ENCODE results near the gene AP3D1. TPM values are rescaled to one million over a fixed set of nuclear protein-coding genes. Genes with fewer than 3 reads are reported as not detected.

Gene AP3D1
- total and polyA plus RNA-seq, 9 of the 15 experiments (the other 6 are each of a cell fraction or from before 2014, with no cell fraction given) = 1.2 to 86.1 (median 35.9) TPM

DNA sequence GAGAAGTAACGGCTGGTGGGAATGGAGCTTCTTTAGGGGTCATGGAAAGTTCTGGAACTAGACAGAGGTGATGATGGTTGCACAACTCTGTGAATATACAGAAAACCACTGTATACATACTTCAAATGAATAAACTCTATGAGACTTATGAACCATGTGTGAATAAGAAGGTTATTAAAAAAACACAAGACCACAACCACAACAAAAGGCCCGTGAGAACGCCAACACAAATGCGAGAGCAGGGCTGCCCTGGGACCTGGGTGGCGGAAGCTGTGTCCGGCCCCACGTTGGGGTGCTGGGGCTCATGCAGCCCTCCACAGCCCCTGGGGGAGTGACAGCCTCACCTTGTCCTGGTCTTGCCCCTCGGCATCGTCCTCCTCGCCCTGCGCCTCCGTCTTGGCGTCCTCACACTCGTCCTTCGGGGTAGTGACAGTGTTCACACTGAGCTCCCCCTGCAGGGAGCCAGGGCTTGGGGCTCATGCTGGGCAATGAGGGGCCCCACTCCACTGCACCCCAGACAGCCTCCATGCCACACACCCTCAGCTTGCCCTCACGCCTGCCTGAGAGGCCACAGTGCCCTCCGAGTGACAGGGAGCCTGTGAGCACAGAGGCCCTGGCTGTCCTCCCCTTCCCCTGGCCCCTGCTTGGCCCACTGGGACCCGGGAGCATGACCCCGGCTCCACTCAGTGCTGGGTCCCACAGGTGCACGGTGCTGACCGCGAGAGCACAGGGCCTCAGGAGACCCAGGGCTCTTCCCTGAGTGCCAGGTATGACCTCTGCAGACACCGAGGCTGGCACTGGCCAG is 38.6 kb downstream of the AP3D1 start:
- H3K9ac ChIP-seq (ENCODE audit: insufficient read depth in 1 of 2, low read depth in 2 of 2, low read length in 2 of 2) = no peak overlapping the region
- no peak overlapping the region for H3K4me2 ChIP-seq (ENCODE audit: insufficient read depth, low read length)
- H3K4me3 ChIP-seq = no peak overlapping the region
- in situ Hi-C loops (cut with MboI) = no loop called here
- no peak for ATAC-seq
- no peak overlapping the region for H2AFZ ChIP-seq (ENCODE audit: low read depth, low read length)
- H4K20me1 ChIP-seq (replicated peaks; ENCODE audit: control insufficient read depth, insufficient read depth, low read length) = no peaks in the 10 kb centered on the region; the same call in 1 of the 2 replicates
- no peaks in the 10 kb centered on the region for H3K27me3 ChIP-seq (ENCODE audit: control insufficient read depth in 2 of 2, insufficient read depth in 2 of 2, low read length in 2 of 2)
- intact Hi-C loops (cut with micrococcal nuclease) = no loop called here
- BruUV-seq (replicated peaks) = no TSS peak
- H3K4me1 ChIP-seq (replicated peaks in 1 of 2; ENCODE audit: control insufficient read depth in 2 of 2, insufficient read depth in 2 of 2, low read length in 2 of 2) = peaks cover 0 to 16% of the 10 kb centered on the region in 2 experiments; a peak in 1 of 5 replicates
- no peaks in the 10 kb centered on the region for H3K9me3 ChIP-seq (replicated peaks; ENCODE audit: control insufficient read depth, insufficient read depth, low read depth, low read length)
- H3K36me3 ChIP-seq (ENCODE audit: control insufficient read depth, insufficient read depth, low read length) = peaks cover 98% of the 10 kb centered on the region
- no peak for DNase-seq (ENCODE audit: extremely low read depth in 1 of 4, low spot score in 3 of 4)
- 88% methylated on average over 18 of the region's 23 CpGs for WGBS (ENCODE audit: insufficient coverage, low coverage, missing lambda C conversion rate)
- CTCF ChIA-PET (ENCODE audit: low intra/inter-chr PET ratio) = no interaction called here
- H3K79me2 ChIP-seq (ENCODE audit: control insufficient read depth, insufficient read depth, low read length) = no peaks in the 10 kb centered on the region
- POLR2A ChIA-PET = interaction anchor here (0.5 to 1.2 kb wide), 2 partner anchors 123 to 363 kb away, joined by 3 read pairs; partner anchors contain the start of gene GADD45B
- peak; percentile 51; the same call in 1 of the 2 replicates for TF ChIP-seq POLR2G (IDR thresholded peaks at IDR 0.05; ENCODE audit: low read depth, low read length)
- TF ChIP-seq, protein P1, sequence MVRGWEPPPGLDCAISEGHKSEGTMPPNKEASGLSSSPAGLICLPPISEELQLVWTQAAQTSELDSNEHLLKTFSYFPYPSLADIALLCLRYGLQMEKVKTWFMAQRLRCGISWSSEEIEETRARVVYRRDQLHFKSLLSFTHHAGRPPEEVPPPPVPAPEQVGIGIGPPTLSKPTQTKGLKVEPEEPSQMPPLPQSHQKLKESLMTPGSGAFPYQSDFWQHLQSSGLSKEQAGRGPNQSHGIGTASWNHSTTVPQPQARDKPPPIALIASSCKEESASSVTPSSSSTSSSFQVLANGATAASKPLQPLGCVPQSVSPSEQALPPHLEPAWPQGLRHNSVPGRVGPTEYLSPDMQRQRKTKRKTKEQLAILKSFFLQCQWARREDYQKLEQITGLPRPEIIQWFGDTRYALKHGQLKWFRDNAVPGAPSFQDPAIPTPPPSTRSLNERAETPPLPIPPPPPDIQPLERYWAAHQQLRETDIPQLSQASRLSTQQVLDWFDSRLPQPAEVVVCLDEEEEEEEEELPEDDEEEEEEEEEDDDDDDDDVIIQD (CRISPR knock-in tag; IDR thresholded peaks at IDR 0.05) = no peak
- TF ChIP-seq RBM22 (IDR thresholded peaks at IDR 0.05; ENCODE audit: low read depth, low read length, poor library complexity, severe bottlenecking) = peak; percentile 25
- no peak for FAIRE-seq
- no peak overlapping the region for H3K27ac ChIP-seq (ENCODE audit: extremely low read depth, low read depth, low read length)
- H3K9me1 ChIP-seq (ENCODE audit: control insufficient read depth, insufficient read depth, low read length) = no peaks in the 10 kb centered on the region
